ENCODE results near the gene TRAP1. TPM values are rescaled to one million over a fixed set of nuclear protein-coding genes. Genes with fewer than 3 reads are reported as not detected.
A peak's percentile ranks its signal among the peaks of the same experiment; 100 is the strongest.
"Not testable (repeated sequence)": the region's sequence is repeated elsewhere in the genome, so short reads cannot be mapped to it uniquely, and the experiment has no call there.

TRAP1 gene
- total and polyA plus RNA-seq, 10 donors, result 33.7 to 97.1 (median 53.1) TPM

GRCh38 chr16:3659251-3659650 lies 58.1 kb downstream of the TRAP1 start:
- intact Hi-C loops (cut with DNase I; ENCODE audit: low total_unique reads), result no loop called here
- H3K4me3 ChIP-seq, result no peak overlapping the region
- no peak for DNase-seq
- peaks cover 0 to 1% (median 0%) of the 10 kb centered on the region in 6 donors for H3K4me1 ChIP-seq
- H3K36me3 ChIP-seq, result peaks cover 2 to 99% (median 88%) of the 10 kb centered on the region in 6 donors
- no peaks in the 10 kb centered on the region for H3K27me3 ChIP-seq (replicated peaks in 1 of 7)
- WGBS, 5 donors, result 69 to 79% (median 77%) methylated on average over 3 of the region's 3 CpGs
- TF ChIP-seq POLR2A (IDR thresholded peaks at IDR 0.05) (no peak), POLR2AphosphoS5 (IDR thresholded peaks at IDR 0.05) (no peak)
- TF ChIP-seq, protein P1, sequence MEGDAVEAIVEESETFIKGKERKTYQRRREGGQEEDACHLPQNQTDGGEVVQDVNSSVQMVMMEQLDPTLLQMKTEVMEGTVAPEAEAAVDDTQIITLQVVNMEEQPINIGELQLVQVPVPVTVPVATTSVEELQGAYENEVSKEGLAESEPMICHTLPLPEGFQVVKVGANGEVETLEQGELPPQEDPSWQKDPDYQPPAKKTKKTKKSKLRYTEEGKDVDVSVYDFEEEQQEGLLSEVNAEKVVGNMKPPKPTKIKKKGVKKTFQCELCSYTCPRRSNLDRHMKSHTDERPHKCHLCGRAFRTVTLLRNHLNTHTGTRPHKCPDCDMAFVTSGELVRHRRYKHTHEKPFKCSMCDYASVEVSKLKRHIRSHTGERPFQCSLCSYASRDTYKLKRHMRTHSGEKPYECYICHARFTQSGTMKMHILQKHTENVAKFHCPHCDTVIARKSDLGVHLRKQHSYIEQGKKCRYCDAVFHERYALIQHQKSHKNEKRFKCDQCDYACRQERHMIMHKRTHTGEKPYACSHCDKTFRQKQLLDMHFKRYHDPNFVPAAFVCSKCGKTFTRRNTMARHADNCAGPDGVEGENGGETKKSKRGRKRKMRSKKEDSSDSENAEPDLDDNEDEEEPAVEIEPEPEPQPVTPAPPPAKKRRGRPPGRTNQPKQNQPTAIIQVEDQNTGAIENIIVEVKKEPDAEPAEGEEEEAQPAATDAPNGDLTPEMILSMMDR (IDR thresholded peaks at IDR 0.05 in 8 of 11, conservative IDR thresholded peaks at IDR 0.05 in 3 of 11), result no peak
- no peaks in the 10 kb centered on the region for H3K9me3 ChIP-seq
- no peak overlapping the region for H3K27ac ChIP-seq

GRCh38 chr16:3656491-3657468 lies 60.5 kb downstream of the TRAP1 start:
- no peaks in the 10 kb centered on the region for H3K27me3 ChIP-seq (replicated peaks in 1 of 7)
- TF ChIP-seq POLR2AphosphoS5 (IDR thresholded peaks at IDR 0.05), result peak in 1 of 3 donors; percentile 32
- TF ChIP-seq, protein P1 (IDR thresholded peaks at IDR 0.05 in 8 of 11, conservative IDR thresholded peaks at IDR 0.05 in 3 of 11), result no peak
- H3K4me1 ChIP-seq, result peaks cover 0 to 6% (median 0%) of the 10 kb centered on the region in 6 donors
- intact Hi-C loops (cut with DNase I; ENCODE audit: low total_unique reads), result no loop called here
- H3K27ac ChIP-seq, result no peak overlapping the region
- DNase-seq, result peak; percentile 56
- WGBS, 5 donors, result 91 to 93% (median 93%) methylated on average over 32 to 42 of the region's 42 CpGs
- no peaks in the 10 kb centered on the region for H3K9me3 ChIP-seq
- peaks cover 2 to 91% (median 66%) of the 10 kb centered on the region in 6 donors for H3K36me3 ChIP-seq
- no peak overlapping the region for H3K4me3 ChIP-seq

DNA sequence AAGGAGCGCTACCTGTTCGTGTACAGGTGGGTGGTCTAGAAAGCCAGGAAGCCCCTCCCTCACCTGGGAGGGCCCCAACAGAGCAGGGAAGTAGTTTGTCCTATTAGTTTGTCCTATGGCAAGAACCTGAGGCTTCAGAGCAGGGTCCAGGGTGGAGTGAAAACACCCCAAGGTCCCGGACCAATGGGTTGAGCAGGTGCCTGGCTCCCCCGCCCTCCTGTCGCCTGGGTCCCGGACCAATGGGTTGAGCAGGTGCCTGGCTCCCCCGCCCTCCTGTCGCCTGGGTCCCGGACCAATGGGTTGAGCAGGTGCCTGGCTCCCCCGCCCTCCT lies 61.2 kb downstream of the TRAP1 start:
- DNase-seq; intact Hi-C loops (cut with DNase I; ENCODE audit: low total_unique reads); H3K4me1 ChIP-seq: not testable (repeated sequence)

GRCh38 chr16:3655396-3656159 lies 61.7 kb downstream of the TRAP1 start:
- intact Hi-C loops (cut with DNase I; ENCODE audit: low total_unique reads), result no loop called here
- TF ChIP-seq, protein P1 (IDR thresholded peaks at IDR 0.05 in 8 of 11, conservative IDR thresholded peaks at IDR 0.05 in 3 of 11), result no peak
- H3K9me3 ChIP-seq, result no peaks in the 10 kb centered on the region
- 89 to 93% (median 92%) methylated on average over 11 to 21 of the region's 21 CpGs for WGBS, 5 donors
- DNase-seq, result peak; percentile 48
- H3K36me3 ChIP-seq, result peaks cover 2 to 91% (median 63%) of the 10 kb centered on the region in 6 donors
- H3K4me3 ChIP-seq, result no peak overlapping the region
- H3K27me3 ChIP-seq (replicated peaks in 1 of 7), result no peaks in the 10 kb centered on the region
- peaks cover 0 to 6% (median 0%) of the 10 kb centered on the region in 6 donors for H3K4me1 ChIP-seq
- no peak overlapping the region for H3K27ac ChIP-seq

More for the DNA sequence above, 61.2 kb downstream of the TRAP1 start:
- H3K27me3 ChIP-seq (replicated peaks in 1 of 7); H3K27ac ChIP-seq; H3K9me3 ChIP-seq; H3K4me3 ChIP-seq: not testable (repeated sequence)
- H3K36me3 ChIP-seq, result peaks cover 2 to 91% (median 65%) of the 10 kb centered on the region in 6 donors
- WGBS, 5 donors, result 80 to 99% (median 91%) methylated on average over 5 to 7 of the region's 10 CpGs
